HepG2 (cell line): Measurements from ENCODE around the gene PCSK6. TPM values are rescaled to one million over a fixed set of nuclear protein-coding genes. Genes with fewer than 3 reads are reported as not detected.

ENCODE experiments used
- HDAC1 ChIP-seq: sonication (generic); formaldehyde crosslinking; IDR thresholded peaks from 2 replicates; pipeline ENCODE4 v1.5.1; 2020; ENCODE audit warnings: mild to moderate bottlenecking, missing genetic modification reagents
- JUN ChIP-seq: sonication (generic); formaldehyde crosslinking; IDR thresholded peaks from 2 replicates; pipeline ENCODE4 v1.4.0; 2020; ENCODE audit warnings: mild to moderate bottlenecking, missing genetic modification reagents
- NFIB ChIP-seq: sonication (generic); formaldehyde crosslinking; IDR thresholded peaks from 2 replicates; pipeline ENCODE4 v1.9.0; 2021; ENCODE audit warnings: missing genetic modification reagents, mild to moderate bottlenecking, borderline replicate concordance
- PHB2 ChIP-seq: fragments of 450-650 bp; IDR thresholded peaks from 2 replicates; pipeline ENCODE4 v1.6.1; 2018; ENCODE audit not compliant: partially characterized antibody
- RBM39 ChIP-seq: fragments of 200-400 bp; formaldehyde crosslinking; IDR thresholded peaks from one replicate; pipeline ENCODE4 v1.6.1; 2018; ENCODE audit warnings: antibody characterized with exemption, mild to moderate bottlenecking, low read depth, low read length; ENCODE audit not compliant: poor library complexity, severe bottlenecking
- SNRNP70 ChIP-seq: fragments of 200-400 bp; formaldehyde crosslinking; IDR thresholded peaks from 2 replicates; pipeline ENCODE4 v1.6.1; 2017; ENCODE audit warnings: mild to moderate bottlenecking, low read depth, low read length, moderate library complexity
- ZBTB7B ChIP-seq: sonication (generic); formaldehyde crosslinking; IDR thresholded peaks from 2 replicates; pipeline ENCODE4 v1.4.0; 2020; ENCODE audit warnings: missing genetic modification reagents
- ZNF224 ChIP-seq: sonication (generic); formaldehyde crosslinking; IDR thresholded peaks from 2 replicates; pipeline ENCODE4 v1.5.0; 2020; ENCODE audit warnings: mild to moderate bottlenecking, missing genetic modification reagents
- ZNF282 ChIP-seq: fragments of 450-650 bp; IDR thresholded peaks from 2 replicates; pipeline ENCODE4 v1.6.1; 2018; ENCODE audit not compliant: partially characterized antibody
- polyA plus RNA-seq, 8 experiments: library from polyadenylated mRNA; depleted of rRNA in 3 of 8; stranded (reverse) in 7 of 8; unstranded in 1 of 8; fragments of >200 nt; fragmentation: Illumina TruSeq in 4 of 8; extraction: Trizol in 4 of 8; gene quantifications; 2 replicates each; pipeline versions ENCODE4 v1.2.1 to v1.2.3, GENCODE V29; 2011 to 2016; ENCODE audit warnings: low read depth in 4 of 8, missing spikeins in 1 of 8, mixed read lengths in 1 of 8; ENCODE audit not compliant: insufficient read depth in 1 of 8
- total RNA-seq, 5 experiments: library from RNA; depleted of rRNA; stranded (reverse); fragments of >200 nt; fragmentation: Illumina TruSeq; extraction: Trizol; gene quantifications; 2 replicates each; pipeline ENCODE4 v1.2.3, GENCODE V29; 2016; ENCODE audit warnings: low read depth in 1 of 5
- TF ChIP-seq, protein P1 (sequence below): sonication (generic); formaldehyde crosslinking; IDR thresholded peaks from 2 replicates; pipeline ENCODE4 v1.5.1; 2020; ENCODE audit warnings: mild to moderate bottlenecking, missing genetic modification reagents, moderate library complexity
- TF ChIP-seq, protein P2 (sequence below): sonication (generic); formaldehyde crosslinking; IDR thresholded peaks from 2 replicates; pipeline ENCODE4 v1.8.1; 2023; ENCODE audit warnings: mild to moderate bottlenecking, moderate library complexity, missing genetic modification reagents
- TF ChIP-seq, protein P3 (sequence below): sonication (generic); formaldehyde crosslinking; IDR thresholded peaks from 2 replicates; pipeline ENCODE4 v1.4.0; 2020; ENCODE audit warnings: mild to moderate bottlenecking, missing genetic modification reagents
- TF ChIP-seq, protein P4 (sequence below), 2 experiments: sonication (generic) in 1 of 2; formaldehyde crosslinking in 1 of 2; IDR thresholded peaks; 2 replicates each; pipeline versions ENCODE4 v1.4.0 to v1.6.1; 2018 to 2020; ENCODE audit warnings: missing genetic modification reagents in 2 of 2, borderline replicate concordance in 1 of 2, low read depth in 1 of 2, mild to moderate bottlenecking in 1 of 2, missing biosample characterization in 1 of 2
- TF ChIP-seq, protein P5 (sequence below): sonication (generic); formaldehyde crosslinking; conservative IDR thresholded peaks from 2 replicates; pipeline ENCODE4 v1.8.1; 2023; ENCODE audit warnings: missing genetic modification reagents
- TF ChIP-seq, protein P6 (sequence below): sonication (generic); formaldehyde crosslinking; IDR thresholded peaks from 2 replicates; pipeline ENCODE4 v1.4.0; 2020; ENCODE audit warnings: mild to moderate bottlenecking, missing genetic modification reagents, borderline replicate concordance

Gene PCSK6
- total and polyA plus RNA-seq, 2 of the 13 experiments (the other 11 are each of a cell fraction or from before 2014, with no cell fraction given): 56.5 to 155 TPM

DNA sequence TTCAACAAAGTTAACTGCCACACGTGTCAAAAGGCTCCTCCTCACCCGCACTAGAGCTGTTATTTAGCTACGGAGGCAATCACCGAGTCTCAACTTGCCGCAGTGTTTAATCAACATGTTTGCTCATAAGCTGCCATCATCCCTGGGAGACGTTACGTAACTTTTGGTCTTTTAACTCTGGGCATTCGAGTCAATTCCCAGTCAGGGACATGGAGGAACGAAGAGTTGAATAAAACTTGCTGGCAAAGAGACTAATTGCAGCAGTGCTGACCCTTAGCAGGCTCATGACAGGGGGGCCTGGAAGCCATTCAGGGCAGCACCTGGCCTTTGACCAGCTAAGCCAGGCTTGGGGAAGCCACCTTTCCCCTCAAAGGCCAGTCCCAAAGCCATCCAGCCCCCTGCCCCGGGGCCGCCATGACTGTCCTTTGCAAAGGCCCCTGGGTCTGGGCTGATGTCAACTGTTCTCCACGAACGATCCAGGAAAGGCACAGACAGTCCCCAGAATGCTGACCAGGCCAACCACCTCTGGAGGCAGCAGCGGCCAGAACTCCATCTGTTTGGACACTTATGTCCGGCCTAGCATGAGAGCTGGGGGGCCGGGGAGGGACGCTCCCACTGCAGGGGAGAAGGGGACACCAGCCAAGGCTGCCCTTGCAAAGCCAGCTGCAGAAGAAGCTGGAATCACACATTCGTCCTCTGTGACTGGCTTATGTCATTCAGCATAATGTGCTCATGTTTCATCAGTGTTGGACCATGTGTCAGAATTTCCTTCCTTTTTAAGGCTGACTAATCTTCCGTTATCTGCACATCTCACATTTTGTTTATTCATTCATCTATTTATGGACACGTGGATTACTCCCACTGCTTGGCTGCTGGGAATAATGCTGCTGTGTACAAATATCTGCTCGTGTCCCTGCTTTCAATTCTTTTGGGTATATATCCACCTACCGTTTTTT lies 43.7 kb downstream of the PCSK6 start (continued):
- peak; percentile 74 for TF ChIP-seq HDAC1
- 0 out of 2 replicates have a peak, but pooled peaks have one; percentile 41 for TF ChIP-seq ZBTB7B (CRISPR knock-in tag)
- TF ChIP-seq, protein P1, sequence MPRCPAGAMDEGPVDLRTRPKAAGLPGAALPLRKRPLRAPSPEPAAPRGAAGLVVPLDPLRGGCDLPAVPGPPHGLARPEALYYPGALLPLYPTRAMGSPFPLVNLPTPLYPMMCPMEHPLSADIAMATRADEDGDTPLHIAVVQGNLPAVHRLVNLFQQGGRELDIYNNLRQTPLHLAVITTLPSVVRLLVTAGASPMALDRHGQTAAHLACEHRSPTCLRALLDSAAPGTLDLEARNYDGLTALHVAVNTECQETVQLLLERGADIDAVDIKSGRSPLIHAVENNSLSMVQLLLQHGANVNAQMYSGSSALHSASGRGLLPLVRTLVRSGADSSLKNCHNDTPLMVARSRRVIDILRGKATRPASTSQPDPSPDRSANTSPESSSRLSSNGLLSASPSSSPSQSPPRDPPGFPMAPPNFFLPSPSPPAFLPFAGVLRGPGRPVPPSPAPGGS (CRISPR knock-in tag): no peak
- no peak for TF ChIP-seq ZNF224 (CRISPR knock-in tag)
- TF ChIP-seq, protein P2, sequence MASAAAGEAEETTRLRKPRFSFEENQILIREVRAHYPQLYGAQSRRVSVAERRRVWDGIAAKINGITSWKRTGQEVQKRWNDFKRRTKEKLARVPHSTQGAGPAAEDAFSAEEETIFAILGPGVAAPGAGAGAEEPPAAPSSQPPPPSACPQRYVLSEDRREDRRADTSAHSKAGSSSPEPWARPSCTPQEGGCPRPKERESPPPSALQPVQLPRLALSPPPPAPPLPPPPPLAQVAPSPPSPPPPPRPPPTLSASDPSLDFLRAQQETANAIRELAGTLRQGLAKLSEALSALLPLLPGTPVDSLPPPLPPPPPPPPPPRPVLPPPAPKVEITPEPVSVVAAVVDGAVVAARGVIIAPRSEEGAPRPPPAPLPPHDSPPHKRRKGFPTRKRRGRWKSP (CRISPR knock-in tag): 0 out of 2 replicates have a peak, but pooled peaks have one; percentile 31
- TF ChIP-seq PHB2: no peak
- no peak for TF ChIP-seq JUN (CRISPR knock-in tag)
- TF ChIP-seq, protein P3, sequence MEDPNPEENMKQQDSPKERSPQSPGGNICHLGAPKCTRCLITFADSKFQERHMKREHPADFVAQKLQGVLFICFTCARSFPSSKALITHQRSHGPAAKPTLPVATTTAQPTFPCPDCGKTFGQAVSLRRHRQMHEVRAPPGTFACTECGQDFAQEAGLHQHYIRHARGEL (CRISPR knock-in tag): no peak
- no peak for TF ChIP-seq SNRNP70
- TF ChIP-seq, protein P4, sequence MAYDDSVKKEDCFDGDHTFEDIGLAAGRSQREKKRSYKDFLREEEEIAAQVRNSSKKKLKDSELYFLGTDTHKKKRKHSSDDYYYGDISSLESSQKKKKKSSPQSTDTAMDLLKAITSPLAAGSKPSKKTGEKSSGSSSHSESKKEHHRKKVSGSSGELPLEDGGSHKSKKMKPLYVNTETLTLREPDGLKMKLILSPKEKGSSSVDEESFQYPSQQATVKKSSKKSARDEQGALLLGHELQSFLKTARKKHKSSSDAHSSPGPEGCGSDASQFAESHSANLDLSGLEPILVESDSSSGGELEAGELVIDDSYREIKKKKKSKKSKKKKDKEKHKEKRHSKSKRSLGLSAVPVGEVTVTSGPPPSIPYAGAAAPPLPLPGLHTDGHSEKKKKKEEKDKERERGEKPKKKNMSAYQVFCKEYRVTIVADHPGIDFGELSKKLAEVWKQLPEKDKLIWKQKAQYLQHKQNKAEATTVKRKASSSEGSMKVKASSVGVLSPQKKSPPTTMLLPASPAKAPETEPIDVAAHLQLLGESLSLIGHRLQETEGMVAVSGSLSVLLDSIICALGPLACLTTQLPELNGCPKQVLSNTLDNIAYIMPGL (CRISPR knock-in tag; IDR thresholded peaks at IDR 0.05; ENCODE audit: borderline replicate concordance in 1 of 2, low read depth in 1 of 2): peak; percentile 27 to 57; a peak in 2 of 4 replicates
- TF ChIP-seq RBM39: no peak
- TF ChIP-seq, protein P5, sequence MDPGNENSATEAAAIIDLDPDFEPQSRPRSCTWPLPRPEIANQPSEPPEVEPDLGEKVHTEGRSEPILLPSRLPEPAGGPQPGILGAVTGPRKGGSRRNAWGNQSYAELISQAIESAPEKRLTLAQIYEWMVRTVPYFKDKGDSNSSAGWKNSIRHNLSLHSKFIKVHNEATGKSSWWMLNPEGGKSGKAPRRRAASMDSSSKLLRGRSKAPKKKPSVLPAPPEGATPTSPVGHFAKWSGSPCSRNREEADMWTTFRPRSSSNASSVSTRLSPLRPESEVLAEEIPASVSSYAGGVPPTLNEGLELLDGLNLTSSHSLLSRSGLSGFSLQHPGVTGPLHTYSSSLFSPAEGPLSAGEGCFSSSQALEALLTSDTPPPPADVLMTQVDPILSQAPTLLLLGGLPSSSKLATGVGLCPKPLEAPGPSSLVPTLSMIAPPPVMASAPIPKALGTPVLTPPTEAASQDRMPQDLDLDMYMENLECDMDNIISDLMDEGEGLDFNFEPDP: no peak
- no peak for TF ChIP-seq ZNF282
- TF ChIP-seq NFIB (CRISPR knock-in tag): no peak
- TF ChIP-seq, protein P6, sequence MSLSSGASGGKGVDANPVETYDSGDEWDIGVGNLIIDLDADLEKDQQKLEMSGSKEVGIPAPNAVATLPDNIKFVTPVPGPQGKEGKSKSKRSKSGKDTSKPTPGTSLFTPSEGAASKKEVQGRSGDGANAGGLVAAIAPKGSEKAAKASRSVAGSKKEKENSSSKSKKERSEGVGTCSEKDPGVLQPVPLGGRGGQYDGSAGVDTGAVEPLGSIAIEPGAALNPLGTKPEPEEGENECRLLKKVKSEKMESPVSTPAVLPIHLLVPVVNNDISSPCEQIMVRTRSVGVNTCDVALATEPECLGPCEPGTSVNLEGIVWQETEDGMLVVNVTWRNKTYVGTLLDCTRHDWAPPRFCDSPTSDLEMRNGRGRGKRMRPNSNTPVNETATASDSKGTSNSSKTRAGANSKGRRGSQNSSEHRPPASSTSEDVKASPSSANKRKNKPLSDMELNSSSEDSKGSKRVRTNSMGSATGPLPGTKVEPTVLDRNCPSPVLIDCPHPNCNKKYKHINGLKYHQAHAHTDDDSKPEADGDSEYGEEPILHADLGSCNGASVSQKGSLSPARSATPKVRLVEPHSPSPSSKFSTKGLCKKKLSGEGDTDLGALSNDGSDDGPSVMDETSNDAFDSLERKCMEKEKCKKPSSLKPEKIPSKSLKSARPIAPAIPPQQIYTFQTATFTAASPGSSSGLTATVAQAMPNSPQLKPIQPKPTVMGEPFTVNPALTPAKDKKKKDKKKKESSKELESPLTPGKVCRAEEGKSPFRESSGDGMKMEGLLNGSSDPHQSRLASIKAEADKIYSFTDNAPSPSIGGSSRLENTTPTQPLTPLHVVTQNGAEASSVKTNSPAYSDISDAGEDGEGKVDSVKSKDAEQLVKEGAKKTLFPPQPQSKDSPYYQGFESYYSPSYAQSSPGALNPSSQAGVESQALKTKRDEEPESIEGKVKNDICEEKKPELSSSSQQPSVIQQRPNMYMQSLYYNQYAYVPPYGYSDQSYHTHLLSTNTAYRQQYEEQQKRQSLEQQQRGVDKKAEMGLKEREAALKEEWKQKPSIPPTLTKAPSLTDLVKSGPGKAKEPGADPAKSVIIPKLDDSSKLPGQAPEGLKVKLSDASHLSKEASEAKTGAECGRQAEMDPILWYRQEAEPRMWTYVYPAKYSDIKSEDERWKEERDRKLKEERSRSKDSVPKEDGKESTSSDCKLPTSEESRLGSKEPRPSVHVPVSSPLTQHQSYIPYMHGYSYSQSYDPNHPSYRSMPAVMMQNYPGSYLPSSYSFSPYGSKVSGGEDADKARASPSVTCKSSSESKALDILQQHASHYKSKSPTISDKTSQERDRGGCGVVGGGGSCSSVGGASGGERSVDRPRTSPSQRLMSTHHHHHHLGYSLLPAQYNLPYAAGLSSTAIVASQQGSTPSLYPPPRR: peak; percentile 66; the same call in 1 of the 2 replicates
